NCI-H2081 (cell line): ENCODE results near the gene TRH.
"Not testable (repeated sequence)": the region's sequence is repeated elsewhere in the genome, so short reads cannot be mapped to it uniquely, and the experiment has no call there.

Experiments used
- DNase-seq, 2 experiments: peaks; one replicate each; lab custom pipeline; 2025; lab: John Stamatoyannopoulos, UW

TRH gene

DNA sequence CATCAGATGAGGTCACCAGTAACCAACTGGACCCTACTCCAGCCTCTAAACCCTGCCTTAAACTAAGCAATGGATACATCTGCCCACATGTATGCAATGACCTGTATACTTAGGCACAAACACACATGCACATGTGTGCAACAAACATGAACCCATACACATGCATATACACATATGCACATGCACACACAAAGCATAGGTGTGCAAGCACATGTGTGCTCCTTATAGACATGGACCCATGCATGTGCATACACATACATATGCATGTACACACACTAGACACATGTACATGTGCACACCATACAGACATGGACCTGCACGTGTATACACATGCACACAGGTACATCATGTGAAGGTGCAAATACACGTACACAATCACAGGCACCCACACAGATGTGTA, 8.6 kb upstream of the TRH start:
- DNase-seq, result no peak

DNA sequence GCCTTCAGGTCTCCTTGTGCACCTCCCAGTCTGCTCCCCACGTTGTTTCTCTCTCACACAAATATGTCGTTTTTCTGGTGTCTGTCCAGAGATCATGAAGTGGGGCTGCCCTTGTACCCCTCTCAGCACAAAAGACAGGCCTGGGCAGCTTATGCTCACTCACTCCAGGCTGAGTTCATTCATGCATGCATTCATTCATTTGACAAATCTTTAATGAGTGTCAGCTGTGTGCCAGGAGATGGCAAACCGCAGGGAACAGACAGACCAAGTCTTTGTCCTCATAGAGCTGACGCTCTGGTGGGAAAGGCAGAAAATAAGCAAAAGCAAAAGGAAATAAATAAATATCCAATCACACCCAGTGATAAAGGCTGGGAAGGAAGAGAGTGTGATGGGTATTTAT, 7.6 kb upstream of the TRH start:
- DNase-seq, result no peak

- DNase-seq, result no peak
Measured at GRCh38 chr3:129967761-129968160, 6.8 kb upstream of the TRH start.

GRCh38 chr3:129971351-129972052, 3.0 kb upstream of the TRH start:
- no peak for DNase-seq

DNA sequence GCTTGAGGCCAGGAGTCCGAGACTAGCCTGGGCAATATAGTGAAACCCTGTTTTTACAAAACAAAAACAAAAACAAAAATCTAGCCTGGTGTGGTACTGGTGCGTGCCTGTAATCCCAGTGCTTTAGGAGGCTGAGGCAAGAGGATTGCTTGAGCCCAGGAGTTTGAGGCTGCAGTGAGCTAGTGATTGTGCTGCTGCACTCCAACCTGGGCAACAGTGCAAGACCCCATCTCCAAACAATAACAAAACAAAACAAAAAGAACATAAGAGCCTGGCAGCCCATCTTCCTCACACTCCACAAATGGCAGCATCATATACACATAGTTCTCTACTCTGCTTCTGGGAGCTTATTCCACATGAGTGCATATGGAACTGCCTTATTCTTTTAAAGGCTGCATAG, 2.2 kb upstream of the TRH start:
- DNase-seq, result no peak

GRCh38 chr3:129973853-129974563, 512 bp upstream of the TRH start:
- no peak for DNase-seq

DNA sequence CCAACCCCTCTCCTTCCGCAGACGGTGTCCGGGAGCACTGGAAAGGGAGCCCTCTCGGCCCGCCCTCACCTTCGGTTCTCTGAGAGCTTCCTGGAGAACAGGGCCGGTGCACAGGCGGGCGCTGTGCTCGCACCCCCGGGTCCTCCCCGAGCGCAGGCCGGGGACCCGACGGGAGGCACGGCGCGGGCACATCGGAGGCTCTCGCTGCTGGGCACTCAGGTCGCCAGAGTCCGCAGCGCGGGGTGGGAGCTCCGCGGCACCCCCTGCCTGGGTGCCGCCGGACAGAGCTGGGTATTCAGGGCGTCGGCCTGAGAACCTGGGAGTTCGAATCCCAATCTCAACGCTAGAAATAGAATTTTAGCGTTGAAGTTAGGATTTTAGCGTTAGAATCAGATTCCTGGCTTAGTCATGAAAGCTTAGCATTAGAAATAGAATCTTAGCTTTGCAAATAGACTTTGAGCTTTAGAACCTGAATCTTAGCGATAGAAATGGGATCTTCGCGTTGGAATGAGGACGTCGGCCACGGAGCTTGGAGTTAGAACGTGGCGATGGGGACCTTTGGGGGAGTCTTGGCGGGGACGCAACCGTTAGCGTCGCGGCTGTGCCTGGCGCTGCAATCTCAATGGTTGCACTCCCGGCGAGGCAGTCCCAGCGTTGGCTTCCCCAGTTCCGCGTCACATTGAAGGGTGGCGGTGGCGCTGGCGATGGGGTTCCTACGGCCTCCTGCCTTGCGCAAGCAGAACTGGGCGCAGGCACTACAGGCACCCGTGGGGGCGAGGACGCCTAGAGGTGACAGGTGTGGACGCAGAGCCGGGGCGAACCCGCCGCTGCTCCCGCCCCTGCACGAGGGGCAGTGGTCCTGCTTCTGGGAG, 549 bp downstream of the TRH start:
- peak in 1 of 2 experiments; percentile 19 for DNase-seq

- DNase-seq, result peak in 1 of 2 experiments; percentile 36
Measured at GRCh38 chr3:129975705-129976048, 1.2 kb downstream of the TRH start.

GRCh38 chr3:129976286-129976685, 1.8 kb downstream of the TRH start:
- no peak for DNase-seq

GRCh38 chr3:129978123-129978522, 3.6 kb downstream of the TRH start:
- DNase-seq, result no peak

DNA sequence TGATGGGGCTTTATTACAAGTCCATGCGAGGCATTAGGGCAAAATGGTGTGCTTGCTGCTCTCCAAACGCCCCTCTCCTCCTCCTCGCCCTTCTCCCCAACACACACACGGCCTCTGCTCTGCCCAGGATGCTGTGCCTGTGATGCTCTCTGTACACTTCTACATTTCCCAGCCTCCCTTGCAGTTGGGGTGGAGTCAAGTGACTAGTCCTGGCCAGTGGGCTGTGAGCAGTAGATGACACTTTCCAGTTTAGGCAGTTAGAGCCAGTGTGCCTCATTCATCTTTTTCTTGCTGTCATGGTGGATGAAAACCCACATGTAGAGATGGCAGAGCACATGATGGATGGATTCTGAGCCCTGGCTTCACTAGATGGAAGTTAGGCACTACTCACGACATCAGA, 5.4 kb downstream of the TRH start:
- no peak for DNase-seq

GRCh38 chr3:129983561-129983960, 9.0 kb downstream of the TRH start:
- DNase-seq, result no peak

DNA sequence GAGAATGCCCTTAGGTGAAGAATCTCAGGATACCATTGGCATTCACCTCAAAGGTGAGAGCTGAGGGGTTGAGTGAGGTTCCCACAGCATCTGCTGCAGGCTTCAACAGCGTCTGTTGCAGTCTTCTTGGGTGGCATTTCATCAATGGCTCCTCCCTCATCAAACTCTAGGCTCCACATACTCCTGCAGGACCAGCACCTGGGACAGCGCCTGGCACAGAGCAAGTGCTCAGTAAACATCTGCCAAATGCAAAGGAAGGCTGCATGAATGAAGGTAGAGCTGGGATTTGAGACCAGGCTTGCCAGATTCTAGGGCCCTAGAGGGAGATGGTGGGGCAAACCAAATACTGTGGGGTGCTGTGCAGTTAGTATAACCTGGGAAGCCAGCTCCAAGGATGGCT, 9.6 kb downstream of the TRH start:
- DNase-seq, result no peak

DNA sequence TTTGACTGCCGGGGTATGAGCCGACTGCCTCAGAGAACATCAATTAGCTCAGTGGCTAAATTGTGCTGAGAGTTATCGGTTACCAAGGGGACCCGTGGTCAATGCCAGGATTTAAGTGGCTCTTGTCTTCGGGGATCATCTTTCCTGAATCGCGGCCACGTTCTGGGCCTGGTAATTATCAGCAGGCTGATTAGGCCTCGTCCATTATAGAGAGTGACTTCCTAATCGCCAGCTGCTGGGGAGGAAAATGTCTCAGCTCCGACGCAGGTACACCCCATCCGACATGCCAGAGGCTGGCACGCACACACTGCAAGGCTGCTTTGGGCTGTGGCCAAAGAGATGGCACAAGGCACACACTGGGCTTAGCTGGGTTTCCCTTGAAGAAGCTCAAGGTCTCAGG, 10.6 kb downstream of the TRH start:
- DNase-seq, result peak; percentile 72 to 93

GRCh38 chr3:129988429-129988828, 13.9 kb downstream of the TRH start:
- DNase-seq, result no peak

GRCh38 chr3:129989414-129989813, 14.9 kb downstream of the TRH start:
- DNase-seq, result no peak

DNA sequence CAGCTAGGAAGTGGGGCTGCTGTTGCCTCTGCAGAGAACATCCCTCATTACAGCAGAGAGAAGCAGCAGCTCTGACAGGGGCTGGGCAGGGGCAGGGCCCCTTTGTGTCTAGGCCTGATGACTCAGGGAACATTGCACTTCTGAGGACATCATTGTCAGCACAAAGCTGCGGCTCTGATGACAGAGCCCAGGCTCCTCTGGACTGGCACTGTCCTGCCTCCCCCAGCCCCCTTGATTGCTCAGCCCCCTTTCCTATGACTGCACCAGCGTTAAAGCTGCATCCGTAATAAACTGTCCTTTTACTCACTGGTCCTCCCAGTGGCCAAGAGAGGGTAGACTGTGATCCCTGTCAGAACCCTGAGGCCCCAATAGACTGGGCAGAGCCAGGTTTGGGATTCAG, 18.3 kb downstream of the TRH start:
- no peak for DNase-seq

DNA sequence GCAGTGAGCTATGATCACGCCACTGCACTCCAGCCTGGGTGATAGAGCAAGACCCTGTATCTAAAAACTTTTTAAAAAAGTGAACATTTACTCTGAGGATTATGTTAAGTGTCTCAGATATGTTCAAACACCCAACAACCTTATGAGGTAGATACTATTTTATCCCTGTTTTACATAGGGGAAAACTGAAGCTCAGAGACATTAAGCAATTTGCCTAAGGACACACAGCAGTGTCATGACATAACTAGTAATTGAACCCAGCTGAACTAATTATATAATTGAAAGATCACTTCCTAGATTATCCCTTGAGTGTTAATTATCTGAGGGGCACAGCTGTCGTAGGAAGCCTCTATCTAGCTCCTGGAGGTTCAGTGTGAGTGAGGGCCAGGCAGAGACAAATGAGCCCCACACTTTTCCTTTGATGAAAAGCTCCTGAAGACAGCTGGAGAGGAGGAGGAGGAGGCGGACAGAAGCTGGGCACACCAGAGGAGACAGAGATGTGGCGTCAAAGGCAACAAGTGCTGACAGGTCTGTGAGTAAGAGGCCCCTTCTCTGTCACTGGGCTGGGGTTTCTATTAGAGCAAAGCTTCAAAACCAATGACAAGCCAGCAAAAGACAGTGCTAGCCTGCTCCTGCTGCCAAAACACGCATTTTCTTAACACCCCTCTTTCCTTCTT, 20.5 kb downstream of the TRH start:
- no peak for DNase-seq

- DNase-seq, result no peak
Measured at GRCh38 chr3:129996073-129996472, 21.6 kb downstream of the TRH start.

GRCh38 chr3:129999176-129999575, 24.7 kb downstream of the TRH start:
- not testable (repeated sequence) for DNase-seq

DNA sequence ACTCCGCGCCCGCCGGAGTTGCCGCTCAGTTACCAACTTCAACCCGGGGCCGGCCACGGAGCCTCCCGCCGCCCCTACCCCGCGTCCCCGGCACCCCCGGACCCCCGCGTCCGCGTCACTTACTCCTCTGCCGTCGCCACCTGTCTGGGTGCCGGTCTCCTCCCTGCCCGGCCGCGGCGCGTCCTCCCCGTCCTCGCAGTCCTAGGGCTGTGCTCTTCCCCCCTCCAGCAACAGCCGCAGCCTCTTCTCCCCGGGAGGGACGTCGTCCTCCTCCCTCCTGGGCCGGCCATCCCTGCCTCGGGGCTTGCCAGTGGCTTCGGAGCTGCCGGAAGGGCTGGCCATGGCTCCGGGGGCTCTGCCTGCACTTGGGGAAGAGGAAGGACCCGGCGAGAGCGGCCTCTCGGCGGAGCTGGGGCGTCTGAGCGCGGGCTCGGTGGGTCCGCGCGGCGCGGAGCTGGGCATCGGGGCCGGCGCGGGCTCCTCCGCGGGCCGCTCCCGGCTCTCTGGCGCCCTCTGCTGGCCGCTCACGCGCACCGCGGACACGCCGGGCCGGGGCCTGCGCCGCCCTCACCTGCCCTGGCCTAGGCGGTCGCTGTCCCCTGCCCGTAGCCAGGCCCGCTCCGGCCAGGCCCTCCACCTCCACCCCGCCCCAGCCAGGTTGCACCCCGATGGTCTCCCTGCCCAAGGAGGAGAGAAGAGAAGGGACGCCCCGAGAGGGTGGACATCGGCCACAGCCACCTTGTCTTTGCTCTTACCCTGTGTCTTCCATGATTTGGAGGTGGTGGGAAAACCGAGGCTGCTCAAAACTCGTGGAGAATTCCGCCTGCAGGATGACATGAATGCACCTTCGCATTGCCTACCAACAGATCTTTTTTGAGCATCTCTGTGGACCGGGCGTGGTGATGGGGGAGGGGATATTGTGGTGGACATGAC, 28.4 kb downstream of the TRH start:
- peak; percentile 36 to 51 for DNase-seq
